ENCODE results near the gene PAGR1. TPM values are rescaled to one million over a fixed set of nuclear protein-coding genes. Genes with fewer than 3 reads are reported as not detected.

PAGR1 gene
- total RNA-seq, 1 donor from 2014 or later, result 18.1 TPM

- DNase-seq, result peak; percentile 78
- peaks cover 53% of the 10 kb centered on the region for H3K4me1 ChIP-seq
Observed at GRCh38 chr16:29806641-29807425, 9.1 kb upstream of the PAGR1 start.

GRCh38 chr16:29807426-29808218 is 8.3 kb upstream of the PAGR1 start:
- peak overlapping the region; percentile 86 for H3K27ac ChIP-seq
- DNase-seq (peak; percentile 92), ATAC-seq (peak; percentile 41 to 45)
- H3K27me3 ChIP-seq (ENCODE audit: low read depth), result no peaks in the 10 kb centered on the region
- H3K36me3 ChIP-seq, result peaks cover 21% of the 10 kb centered on the region
- H3K4me1 ChIP-seq, result peaks cover 60% of the 10 kb centered on the region
- TF ChIP-seq CTCF (IDR thresholded peaks at IDR 0.05), result peak; percentile 60
- peak overlapping the region; percentile 69 for H3K4me3 ChIP-seq
- intact Hi-C loops (cut with DNase I), result no loop called here
- no peaks in the 10 kb centered on the region for H3K9me3 ChIP-seq

More at GRCh38 chr16:29806641-29807425, 9.1 kb upstream of the PAGR1 start:
- no peak for ATAC-seq
- Histone ChIP-seq H3K36me3 (peaks cover 21% of the 10 kb centered on the region), H3K27ac (peak overlapping the region; percentile 86), H3K27me3 (ENCODE audit: low read depth) (no peaks in the 10 kb centered on the region), H3K4me3 (peak overlapping the region; percentile 69), H3K9me3 (no peaks in the 10 kb centered on the region)
- no peak for TF ChIP-seq CTCF (IDR thresholded peaks at IDR 0.05)
- intact Hi-C loops (cut with DNase I), result no loop called here

- intact Hi-C loops (cut with DNase I), result no loop called here
- Histone ChIP-seq H3K27ac (peak overlapping the region; percentile 86), H3K27me3 (ENCODE audit: low read depth) (no peaks in the 10 kb centered on the region), H3K36me3 (peaks cover 21% of the 10 kb centered on the region), H3K9me3 (no peaks in the 10 kb centered on the region), H3K4me1 (peaks cover 62% of the 10 kb centered on the region), H3K4me3 (peak overlapping the region; percentile 69)
- no peak for ATAC-seq
- TF ChIP-seq CTCF (IDR thresholded peaks at IDR 0.05), result no peak
- DNase-seq, result no peak
Observed at GRCh38 chr16:29808219-29808900, 7.6 kb upstream of the PAGR1 start.

- Histone ChIP-seq H3K9me3 (no peaks in the 10 kb centered on the region), H3K4me3 (peak overlapping the region; percentile 69), H3K4me1 (peaks cover 57% of the 10 kb centered on the region), H3K36me3 (peaks cover 21% of the 10 kb centered on the region), H3K27me3 (ENCODE audit: low read depth) (no peaks in the 10 kb centered on the region), H3K27ac (peak overlapping the region; percentile 86)
- TF ChIP-seq CTCF (IDR thresholded peaks at IDR 0.05), result no peak
- intact Hi-C loops (cut with DNase I), result no loop called here
- DNase-seq (no peak), ATAC-seq (no peak)
Observed at GRCh38 chr16:29809031-29809747, 6.8 kb upstream of the PAGR1 start.

Measured in lower lobe of right lung (tissue), 2 donors.